ENCODE measurements around the gene VMP1. TPM values are rescaled to one million over a fixed set of nuclear protein-coding genes. Genes with fewer than 3 reads are reported as not detected.
"Not testable (repeated sequence)": the region's sequence is repeated elsewhere in the genome, so short reads cannot be mapped to it uniquely, and the experiment has no call there.

The VMP1 gene
- total RNA-seq, 4 donors from 2014 or later, result 35.3 to 69.7 (median 61.1) TPM

DNA sequence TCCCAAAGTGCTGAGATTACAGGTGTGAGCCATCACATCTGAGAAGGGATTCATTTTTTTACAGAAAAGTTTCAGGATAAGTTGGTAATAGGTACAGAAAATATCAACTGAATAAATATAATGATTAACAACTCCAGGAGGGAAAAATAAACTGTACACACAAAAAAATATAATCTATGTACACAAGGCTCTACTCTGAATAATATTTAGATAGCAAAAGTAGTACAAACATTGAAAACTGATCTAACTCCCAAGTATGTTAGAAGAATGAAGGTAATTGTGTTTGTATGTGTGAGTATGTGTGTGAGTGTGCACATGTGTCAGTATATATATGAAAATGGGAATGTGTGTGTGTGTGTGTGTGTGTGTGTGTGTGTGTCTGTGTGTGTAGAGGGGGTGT, 164.9 kb downstream of the VMP1 start:
- TF ChIP-seq, protein P1, sequence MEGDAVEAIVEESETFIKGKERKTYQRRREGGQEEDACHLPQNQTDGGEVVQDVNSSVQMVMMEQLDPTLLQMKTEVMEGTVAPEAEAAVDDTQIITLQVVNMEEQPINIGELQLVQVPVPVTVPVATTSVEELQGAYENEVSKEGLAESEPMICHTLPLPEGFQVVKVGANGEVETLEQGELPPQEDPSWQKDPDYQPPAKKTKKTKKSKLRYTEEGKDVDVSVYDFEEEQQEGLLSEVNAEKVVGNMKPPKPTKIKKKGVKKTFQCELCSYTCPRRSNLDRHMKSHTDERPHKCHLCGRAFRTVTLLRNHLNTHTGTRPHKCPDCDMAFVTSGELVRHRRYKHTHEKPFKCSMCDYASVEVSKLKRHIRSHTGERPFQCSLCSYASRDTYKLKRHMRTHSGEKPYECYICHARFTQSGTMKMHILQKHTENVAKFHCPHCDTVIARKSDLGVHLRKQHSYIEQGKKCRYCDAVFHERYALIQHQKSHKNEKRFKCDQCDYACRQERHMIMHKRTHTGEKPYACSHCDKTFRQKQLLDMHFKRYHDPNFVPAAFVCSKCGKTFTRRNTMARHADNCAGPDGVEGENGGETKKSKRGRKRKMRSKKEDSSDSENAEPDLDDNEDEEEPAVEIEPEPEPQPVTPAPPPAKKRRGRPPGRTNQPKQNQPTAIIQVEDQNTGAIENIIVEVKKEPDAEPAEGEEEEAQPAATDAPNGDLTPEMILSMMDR (IDR thresholded peaks at IDR 0.05), result no peak
- TF ChIP-seq POLR2A (IDR thresholded peaks at IDR 0.05), result no peak
- no peak overlapping the region for H3K4me3 ChIP-seq (ENCODE audit: low read depth, poor library complexity, severe bottlenecking)
- no peak for DNase-seq (ENCODE audit: low spot score in 2 of 2)
- intact Hi-C loops (cut with DNase I; ENCODE audit: low total_unique reads), result no loop called here

GRCh38 chr17:59873414-59873813, 166.0 kb downstream of the VMP1 start:
- H3K4me3 ChIP-seq (ENCODE audit: low read depth, poor library complexity, severe bottlenecking); intact Hi-C loops (cut with DNase I; ENCODE audit: low total_unique reads); DNase-seq (ENCODE audit: low spot score in 2 of 2): not testable (repeated sequence)
- WGBS, 2 donors, result 96 to 98% methylated on average over 8 of the region's 8 CpGs

- intact Hi-C loops (cut with DNase I; ENCODE audit: low total_unique reads), result no loop called here
- no peak for DNase-seq (ENCODE audit: low spot score in 2 of 2)
- TF ChIP-seq, protein P1 (IDR thresholded peaks at IDR 0.05), result no peak
- TF ChIP-seq POLR2A (IDR thresholded peaks at IDR 0.05), result no peak
- WGBS, 2 donors, result 90 to 91% methylated on average over 2 of the region's 2 CpGs
- H3K4me3 ChIP-seq (ENCODE audit: low read depth, poor library complexity, severe bottlenecking), result no peak overlapping the region
Measured at GRCh38 chr17:59874376-59874775, 166.9 kb downstream of the VMP1 start.

DNA sequence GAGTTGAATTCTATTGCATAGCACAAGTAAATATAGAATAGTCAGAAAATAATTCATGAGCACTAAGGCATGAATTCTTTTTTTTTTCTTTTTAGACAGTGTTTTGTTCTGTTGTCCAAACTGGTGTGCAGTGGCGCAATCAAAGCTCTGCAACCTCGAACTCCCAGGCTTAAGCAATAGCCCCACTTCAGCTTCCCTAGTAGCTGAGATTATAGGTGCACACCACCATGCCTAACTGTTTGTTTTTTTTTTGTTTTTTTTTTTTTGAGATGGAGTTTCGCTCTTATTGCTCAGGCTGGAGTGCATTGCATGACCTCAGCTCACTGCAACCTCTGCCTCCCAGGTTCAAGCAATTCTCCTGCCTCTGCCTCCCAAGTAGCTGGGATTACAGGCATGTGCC, 168.7 kb downstream of the VMP1 start:
- no peak for DNase-seq (ENCODE audit: low spot score in 2 of 2)
- H3K4me3 ChIP-seq (ENCODE audit: low read depth, poor library complexity, severe bottlenecking), result no peak overlapping the region
- 91 to 95% methylated on average over 3 of the region's 3 CpGs for WGBS, 2 donors
- TF ChIP-seq POLR2A (IDR thresholded peaks at IDR 0.05), result no peak
- TF ChIP-seq, protein P1 (IDR thresholded peaks at IDR 0.05), result no peak
- intact Hi-C loops (cut with DNase I; ENCODE audit: low total_unique reads), result no loop called here

DNA sequence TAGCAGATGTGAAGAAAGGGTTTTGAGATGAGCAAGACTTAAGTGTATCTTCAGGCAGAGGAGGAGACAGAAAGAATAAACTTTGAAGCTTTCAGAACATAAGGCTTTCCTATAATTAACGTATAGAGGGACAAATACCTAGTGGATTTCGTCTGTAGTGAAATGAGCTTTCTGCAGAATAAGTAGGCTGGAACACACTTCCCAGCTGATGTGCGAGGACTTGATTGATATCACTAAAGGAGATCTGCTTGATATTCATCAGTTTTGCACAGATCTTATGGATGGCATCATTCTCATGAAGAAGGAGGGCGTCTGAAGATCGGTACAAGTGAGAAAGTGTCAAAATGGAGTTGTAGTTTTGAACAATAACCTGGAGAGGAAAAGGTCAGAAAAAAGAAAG, 170.5 kb downstream of the VMP1 start:
- no peak for TF ChIP-seq POLR2A (IDR thresholded peaks at IDR 0.05)
- TF ChIP-seq, protein P1 (IDR thresholded peaks at IDR 0.05), result no peak
- H3K4me3 ChIP-seq (ENCODE audit: low read depth, poor library complexity, severe bottlenecking), result no peak overlapping the region
- intact Hi-C loops (cut with DNase I; ENCODE audit: low total_unique reads), result no loop called here
- DNase-seq (ENCODE audit: low spot score in 2 of 2), result no peak
- WGBS, 2 donors, result 93% methylated on average over 5 of the region's 5 CpGs

- no peak for DNase-seq (ENCODE audit: low spot score in 2 of 2)
- intact Hi-C loops (cut with DNase I; ENCODE audit: low total_unique reads), result no loop called here
- H3K4me3 ChIP-seq (ENCODE audit: low read depth, poor library complexity, severe bottlenecking), result no peak overlapping the region
- no peak for TF ChIP-seq POLR2A (IDR thresholded peaks at IDR 0.05)
- TF ChIP-seq, protein P1 (IDR thresholded peaks at IDR 0.05), result no peak
- WGBS, 2 donors, result 88 to 96% methylated on average over 3 of the region's 3 CpGs
Measured at GRCh38 chr17:59878624-59879023, 171.2 kb downstream of the VMP1 start.
